ENCODE data around the gene LCK. TPM values are rescaled to one million over a fixed set of nuclear protein-coding genes. Genes with fewer than 3 reads are reported as not detected.
"Not testable (repeated sequence)": the region's sequence is repeated elsewhere in the genome, so short reads cannot be mapped to it uniquely, and the experiment has no call there.

LCK gene
- polyA plus RNA-seq, 1 donor = 0.35 TPM

GRCh38 chr1:32239790-32240139, 11.3 kb upstream of the LCK start:
- no peak for DNase-seq (ENCODE audit: low read depth)

DNA sequence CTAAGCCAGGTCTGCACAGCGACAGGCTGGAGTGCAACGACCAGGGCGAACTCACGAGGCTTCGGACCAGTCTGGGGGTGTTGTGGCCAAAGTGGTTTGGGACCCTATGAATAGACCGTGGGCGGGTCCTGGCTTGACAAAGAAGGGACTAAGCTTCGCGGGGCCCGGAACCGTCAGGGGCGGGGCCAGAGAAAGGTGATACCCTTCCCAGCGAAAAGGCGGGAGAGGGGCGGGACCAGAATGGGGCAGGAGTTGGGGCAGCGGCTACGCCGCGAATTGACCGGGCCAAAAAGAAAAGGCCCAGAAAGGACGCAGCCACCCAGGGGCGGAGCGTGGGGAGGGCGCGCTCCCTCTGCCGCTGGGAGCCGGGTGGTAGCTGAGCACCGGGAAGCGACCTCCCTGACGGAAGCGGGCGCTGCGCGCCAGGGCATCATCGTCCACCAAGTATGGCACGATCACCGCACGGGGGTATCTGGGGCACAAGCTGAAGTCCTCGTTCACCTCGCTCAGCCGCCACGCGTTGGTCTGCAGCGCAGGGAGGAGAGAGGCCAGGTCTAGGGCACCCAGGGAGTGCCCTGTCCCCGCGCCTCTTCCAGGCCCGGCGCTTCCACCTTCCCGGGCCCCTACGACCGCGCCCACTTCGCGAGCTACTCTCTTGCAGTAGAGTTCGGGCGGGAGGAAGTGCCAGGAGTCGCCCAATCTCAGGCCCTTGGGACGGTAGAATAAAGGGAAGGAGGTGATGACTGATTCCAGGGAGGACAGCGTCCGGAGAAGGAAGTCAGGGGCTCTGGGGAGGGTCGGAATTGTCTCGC, 10.7 kb upstream of the LCK start:
- DNase-seq (ENCODE audit: low read depth) = no peak

DNA sequence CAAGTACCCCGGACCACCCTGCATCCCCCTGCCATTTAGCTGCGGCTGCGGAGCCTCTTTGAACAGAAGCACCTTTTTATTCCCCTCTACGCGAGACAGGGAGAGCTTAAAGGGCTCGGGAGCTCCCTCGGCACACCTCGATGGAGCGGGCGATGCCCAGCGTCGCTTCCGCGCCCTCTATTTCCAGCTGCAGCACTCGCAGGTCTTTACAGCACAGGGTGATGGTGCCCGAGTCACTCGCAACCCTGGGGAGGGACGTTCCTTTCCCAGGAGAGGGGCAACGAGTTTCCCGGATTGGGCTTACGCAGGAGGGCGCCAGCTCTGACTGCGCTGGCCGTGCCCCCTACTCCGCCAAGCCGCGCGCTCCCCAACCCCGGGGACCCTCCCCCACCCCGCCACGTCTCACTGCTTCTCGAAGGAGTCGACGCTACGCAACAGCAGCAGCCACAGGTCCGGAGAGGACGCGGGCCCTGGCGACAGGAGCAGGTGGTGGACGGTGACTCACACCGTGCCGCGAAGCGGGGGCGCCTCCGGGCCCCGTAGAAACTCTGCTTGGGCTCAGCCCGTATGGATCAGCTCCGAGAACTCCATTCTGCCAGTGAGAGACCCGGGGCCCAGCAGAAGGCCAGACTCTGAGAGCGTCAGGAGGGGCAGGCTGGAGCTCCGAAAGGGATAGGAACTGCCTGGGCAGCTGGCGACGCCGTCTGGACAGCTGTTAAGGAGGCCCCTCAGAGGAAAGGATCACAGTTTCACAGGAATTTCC, 9.9 kb upstream of the LCK start:
- DNase-seq (ENCODE audit: low read depth) = no peak

GRCh38 chr1:32242341-32242851, 8.7 kb upstream of the LCK start:
- DNase-seq (ENCODE audit: low read depth) = no peak

DNA sequence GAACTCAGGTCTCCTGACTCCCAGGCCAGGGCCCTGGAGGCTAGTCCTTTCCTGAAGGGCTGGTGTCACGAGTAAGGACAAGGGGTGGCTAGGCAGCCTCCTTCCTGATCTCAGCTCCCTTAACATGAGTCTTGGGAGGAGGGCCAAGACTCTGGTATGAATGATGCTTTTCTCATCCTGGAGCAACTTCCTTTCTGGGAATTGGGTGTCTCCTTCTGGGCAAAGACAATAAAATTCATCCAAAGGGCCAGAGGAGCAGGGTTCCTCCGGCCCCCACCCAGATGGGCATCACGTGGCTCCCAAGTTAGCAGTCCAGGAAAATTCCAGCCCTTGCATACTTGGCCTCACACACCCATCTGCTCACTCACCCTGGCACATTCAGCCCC, 4.2 kb upstream of the LCK start, which contains the start of gene FAM167B:
Gene FAM167B, plus strand, starts transcription at position 335 of the 386 bp plus-strand sequence. CDS start 200 bp downstream, outside the sequence.
- DNase-seq (ENCODE audit: low read depth) = no peak

GRCh38 chr1:32247452-32247851, 3.6 kb upstream of the LCK start:
- DNase-seq (ENCODE audit: low read depth) = no peak

GRCh38 chr1:32247983-32248889, 2.8 kb upstream of the LCK start:
- no peak for DNase-seq (ENCODE audit: low read depth)

DNA sequence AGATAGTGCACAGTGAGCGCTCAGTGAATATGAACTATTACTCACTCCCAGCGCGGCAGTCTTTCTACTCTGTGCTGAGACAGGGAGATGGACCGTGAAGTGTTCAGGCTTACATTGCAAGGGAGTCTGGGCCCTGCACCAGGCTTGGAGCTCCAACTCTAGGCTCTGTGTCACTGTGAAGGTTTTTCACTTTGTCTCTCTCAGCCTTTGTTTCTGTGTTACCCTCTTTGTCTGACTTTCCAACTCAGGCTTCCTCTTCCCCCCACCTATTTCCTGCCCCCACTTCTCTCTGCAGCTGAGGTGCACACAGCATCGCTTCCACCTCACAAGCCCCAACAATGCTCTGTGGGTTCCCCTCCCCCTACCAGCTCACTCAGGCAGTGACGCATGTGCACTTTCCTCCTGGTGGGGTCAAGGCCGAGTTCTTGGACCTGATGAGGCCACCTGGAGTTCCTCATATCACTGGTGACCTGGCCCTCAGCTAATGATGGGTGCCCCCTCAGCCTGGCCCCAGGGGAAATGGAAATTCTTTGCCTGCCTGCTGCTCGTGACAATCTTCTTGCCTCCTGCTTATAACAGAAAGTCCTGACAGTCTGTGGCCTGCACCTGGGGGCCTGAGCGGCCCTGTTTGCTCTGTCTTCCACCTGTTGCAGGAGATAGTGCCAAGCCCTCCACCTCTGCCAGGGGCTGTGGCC, 1.1 kb upstream of the LCK start:
- DNase-seq (ENCODE audit: low read depth) = no peak

DNA sequence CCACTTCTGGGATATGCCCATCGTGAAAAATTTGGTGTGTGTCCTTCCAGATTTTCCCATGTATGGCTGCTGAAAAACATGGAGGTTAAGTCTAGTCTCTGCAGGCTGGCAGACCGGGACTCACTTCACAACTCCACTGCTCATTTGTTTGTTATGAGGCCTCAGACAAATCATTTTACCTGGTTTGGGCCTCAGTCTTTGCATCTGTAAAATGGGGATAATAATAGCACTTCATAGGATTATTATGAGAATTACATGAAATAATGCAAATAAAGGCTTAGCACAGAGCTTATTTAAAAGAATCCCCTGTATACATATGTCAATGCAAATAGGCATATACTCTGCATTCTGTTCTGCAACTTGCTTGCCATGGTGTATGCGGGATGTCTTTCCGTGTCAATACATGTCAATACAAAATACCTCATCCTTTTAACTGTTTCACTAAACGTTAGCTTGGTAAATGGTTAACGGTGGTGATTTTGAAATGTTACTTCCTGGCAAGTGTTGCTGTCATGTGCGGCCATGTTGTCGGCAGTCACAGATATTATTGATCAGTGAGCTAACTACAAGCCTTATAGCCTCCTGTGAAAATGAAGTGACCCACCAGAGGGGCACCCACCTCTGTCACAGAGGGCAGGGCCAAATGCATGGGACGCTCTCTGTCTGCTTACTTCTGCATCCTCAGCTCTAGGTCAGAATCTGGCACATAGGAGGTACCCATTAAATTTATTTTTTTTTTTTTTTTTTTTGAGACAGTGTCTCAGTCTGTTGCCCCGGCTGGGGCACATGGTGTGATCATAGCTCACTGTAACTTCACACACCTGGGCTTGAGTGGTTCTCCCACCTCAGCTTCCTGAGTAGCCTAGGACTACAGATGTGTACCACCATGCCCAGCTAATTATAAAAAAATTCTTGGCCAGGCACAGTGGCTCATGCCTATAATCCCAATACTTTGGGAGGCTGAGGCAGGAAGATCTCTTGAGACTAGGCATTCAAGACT, 4.3 kb downstream of the LCK start:
- no peak for DNase-seq (ENCODE audit: low read depth)

DNA sequence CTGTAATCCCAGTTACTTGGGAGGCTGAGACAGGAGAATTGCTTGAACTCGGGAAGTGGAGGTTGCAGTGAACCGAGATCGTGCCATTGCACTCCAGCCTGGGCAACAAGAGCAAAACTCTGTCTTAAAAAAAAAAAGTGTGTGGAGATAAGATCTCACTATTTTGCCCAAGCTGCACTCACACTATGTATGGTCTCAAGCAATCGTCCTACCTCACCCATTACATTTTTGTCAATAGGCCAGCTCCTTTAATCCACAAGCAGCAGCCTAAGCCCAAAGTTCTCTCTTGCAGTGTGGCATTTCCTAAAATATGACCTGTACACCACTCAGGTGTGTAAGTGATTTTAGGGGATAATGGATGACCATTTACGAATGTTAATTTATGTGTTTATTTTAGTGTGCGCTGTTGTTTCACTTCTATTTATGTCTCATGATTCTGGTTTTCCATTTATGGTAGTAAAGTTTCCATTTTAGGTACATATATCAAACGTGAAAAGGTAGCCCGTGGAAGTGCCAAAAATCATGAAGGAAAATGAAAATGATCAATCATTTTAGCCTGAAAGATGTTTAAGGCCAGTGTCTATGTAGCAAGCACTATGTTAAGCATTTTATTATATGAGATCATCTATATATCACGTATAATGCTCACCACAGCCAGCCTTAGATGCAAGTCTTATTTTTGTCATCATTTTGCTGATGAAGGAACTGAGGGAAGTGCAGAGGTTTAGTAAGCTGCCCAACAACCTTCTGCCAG, 5.6 kb downstream of the LCK start:
- no peak for DNase-seq (ENCODE audit: low read depth)

GRCh38 chr1:32257227-32257508, 6.1 kb downstream of the LCK start:
- no peak for DNase-seq (ENCODE audit: low read depth)

DNA sequence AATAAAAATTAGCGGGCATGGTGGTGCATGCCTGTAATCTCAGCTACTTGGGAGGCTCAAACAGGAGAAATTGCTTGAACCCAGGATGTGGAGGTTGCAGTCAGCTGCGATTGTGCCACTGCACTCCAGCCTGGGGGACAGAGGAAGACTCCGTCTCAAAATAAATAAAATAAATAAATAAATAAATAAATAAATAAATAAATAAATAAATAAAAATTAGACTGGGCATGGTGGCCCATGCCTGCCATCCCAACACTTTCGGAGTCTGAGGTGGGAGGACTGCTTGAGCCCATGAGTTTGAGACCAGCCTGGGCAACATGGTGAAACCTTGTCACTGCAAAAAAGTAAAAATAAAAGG, 12.2 kb downstream of the LCK start:
- not testable (repeated sequence) for DNase-seq (ENCODE audit: low read depth)

GRCh38 chr1:32263744-32264143, 12.7 kb downstream of the LCK start:
- DNase-seq (ENCODE audit: low read depth) = no peak

DNA sequence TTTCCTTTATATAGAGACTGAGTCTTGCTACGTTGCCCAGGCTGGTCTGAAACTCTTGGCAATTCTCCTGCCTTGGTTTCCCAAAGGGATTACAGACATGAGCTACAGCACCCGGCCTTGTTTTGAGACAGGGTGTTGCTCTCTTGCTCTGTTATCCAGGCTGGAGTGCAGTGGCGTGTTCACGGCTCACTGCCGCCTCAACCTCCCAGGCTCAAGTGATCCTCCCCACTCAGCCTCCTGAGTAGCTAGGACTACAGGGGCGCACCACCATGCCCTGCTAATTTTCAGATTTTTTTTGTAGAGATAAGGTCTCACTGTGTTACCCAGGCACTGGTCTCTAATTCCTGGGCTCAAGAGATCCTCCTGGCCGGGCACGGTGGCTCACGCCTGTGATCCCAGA, 14.8 kb downstream of the LCK start:
- no peak for DNase-seq (ENCODE audit: low read depth)

DNA sequence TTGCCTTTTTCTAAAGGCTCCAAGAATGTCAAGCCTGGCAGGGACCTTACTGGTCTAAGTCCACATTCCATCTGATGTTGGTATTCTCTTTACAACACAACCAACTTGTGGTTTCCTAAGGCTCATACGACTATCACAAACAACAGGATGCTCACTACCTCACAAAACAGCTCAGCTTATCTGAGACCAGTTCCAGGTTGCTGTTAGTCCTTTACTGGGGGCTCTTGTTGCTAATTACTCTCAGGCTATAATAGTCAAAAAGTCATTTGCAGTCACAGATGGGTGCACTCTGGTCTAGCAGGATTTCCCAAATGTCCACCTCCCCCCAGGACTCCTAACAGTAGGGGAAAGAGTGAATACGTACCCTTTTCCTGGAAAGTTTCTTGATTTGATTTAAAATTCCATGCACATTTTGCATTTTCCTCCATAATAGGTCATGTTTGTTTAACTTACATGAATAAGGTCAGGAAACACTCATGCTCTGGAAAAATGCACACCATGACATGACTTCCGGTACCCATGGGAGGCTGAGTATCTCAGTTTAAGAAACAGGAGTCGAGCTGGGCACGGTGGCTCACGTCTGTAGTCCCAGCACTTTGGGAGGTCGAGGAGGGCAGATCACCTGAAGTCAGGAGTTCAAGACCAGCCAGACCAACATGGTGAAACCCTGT, 16.0 kb downstream of the LCK start:
- DNase-seq (ENCODE audit: low read depth) = no peak

DNA sequence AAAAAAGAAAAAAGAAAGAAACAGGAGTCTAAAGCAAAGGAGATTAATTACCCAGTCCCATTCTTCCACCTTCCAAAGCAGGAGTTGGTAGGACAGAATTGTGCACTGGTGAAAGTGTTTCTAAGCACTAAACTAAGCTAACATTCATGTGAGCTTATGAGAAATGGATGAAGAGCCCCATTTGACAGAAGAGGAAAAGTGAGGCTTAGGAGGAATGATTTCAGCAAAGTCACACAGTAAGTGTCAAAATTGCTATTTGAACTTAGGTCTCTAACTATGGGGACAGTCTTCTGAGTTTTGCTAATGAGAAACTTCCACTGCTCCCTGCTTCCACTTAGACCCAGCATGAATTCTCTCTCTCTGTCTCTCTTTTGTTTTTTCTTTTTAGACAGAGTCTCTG, 18.7 kb downstream of the LCK start:
- no peak for DNase-seq (ENCODE audit: low read depth)

- DNase-seq (ENCODE audit: low read depth) = no peak
These were observed 21.7 kb downstream of the LCK start for GRCh38 chr1:32272557-32273390.
